Measurements from ENCODE around the gene H6PD. TPM values are rescaled to one million over a fixed set of nuclear protein-coding genes. Genes with fewer than 3 reads are reported as not detected.

H6PD gene
- total and polyA plus RNA-seq, 4 donors, result 21.5 to 59.8 (median 32.9) TPM

DNA sequence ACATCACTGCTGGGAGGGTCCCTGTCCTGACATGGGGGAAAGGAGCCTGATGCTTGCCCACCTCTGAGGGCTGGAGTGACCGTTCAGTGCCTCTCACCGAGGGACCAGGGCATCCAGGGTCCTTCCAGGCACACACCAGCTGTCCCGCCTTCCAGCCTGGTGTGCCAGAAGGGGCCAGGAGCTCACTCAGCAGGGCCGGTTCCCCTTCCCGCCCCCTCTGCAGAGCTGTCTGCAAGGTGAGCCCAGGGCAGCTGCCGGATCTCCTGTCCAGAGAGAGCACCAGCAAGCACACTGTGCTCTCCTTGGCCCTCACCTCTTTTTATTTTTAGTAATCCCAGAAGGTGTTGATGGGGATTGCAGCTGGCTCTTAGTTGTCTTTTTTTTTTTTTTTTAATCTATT lies 16.9 kb downstream of the H6PD start:
- peaks cover 3 to 34% (median 17%) of the 10 kb centered on the region in 5 donors for H3K4me1 ChIP-seq (ENCODE audit: control insufficient read depth in 5 of 5, insufficient read depth in 5 of 5, low read length in 5 of 5)
- no peak overlapping the region for H3K4me3 ChIP-seq
- peaks cover 0 to 23% (median 10%) of the 10 kb centered on the region in 4 donors for H3K36me3 ChIP-seq (ENCODE audit: control insufficient read depth in 4 of 4, insufficient read depth in 4 of 4, low read length in 4 of 4)
- no peaks in the 10 kb centered on the region for H3K27me3 ChIP-seq (ENCODE audit: control insufficient read depth in 3 of 3, insufficient read depth in 3 of 3, low read length in 2 of 3)
- ATAC-seq (ENCODE audit: insufficient read depth, low FRiP score), result no peak
- peak overlapping the region; percentile 21 to 71 for H3K27ac ChIP-seq (ENCODE audit: low read depth in 1 of 2, low read length in 1 of 2)
- H3K9ac ChIP-seq (ENCODE audit: insufficient read depth in 1 of 2, low read length in 2 of 2), result no peak overlapping the region
- WGBS, 2 donors, result 70 to 83% methylated on average over 6 of the region's 6 CpGs
- TF ChIP-seq, protein P1, sequence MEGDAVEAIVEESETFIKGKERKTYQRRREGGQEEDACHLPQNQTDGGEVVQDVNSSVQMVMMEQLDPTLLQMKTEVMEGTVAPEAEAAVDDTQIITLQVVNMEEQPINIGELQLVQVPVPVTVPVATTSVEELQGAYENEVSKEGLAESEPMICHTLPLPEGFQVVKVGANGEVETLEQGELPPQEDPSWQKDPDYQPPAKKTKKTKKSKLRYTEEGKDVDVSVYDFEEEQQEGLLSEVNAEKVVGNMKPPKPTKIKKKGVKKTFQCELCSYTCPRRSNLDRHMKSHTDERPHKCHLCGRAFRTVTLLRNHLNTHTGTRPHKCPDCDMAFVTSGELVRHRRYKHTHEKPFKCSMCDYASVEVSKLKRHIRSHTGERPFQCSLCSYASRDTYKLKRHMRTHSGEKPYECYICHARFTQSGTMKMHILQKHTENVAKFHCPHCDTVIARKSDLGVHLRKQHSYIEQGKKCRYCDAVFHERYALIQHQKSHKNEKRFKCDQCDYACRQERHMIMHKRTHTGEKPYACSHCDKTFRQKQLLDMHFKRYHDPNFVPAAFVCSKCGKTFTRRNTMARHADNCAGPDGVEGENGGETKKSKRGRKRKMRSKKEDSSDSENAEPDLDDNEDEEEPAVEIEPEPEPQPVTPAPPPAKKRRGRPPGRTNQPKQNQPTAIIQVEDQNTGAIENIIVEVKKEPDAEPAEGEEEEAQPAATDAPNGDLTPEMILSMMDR (IDR thresholded peaks at IDR 0.05; ENCODE audit: control extremely low read depth, extremely low read depth), result no peak
- no peak for DNase-seq
- no peaks in the 10 kb centered on the region for H3K9me3 ChIP-seq (ENCODE audit: control insufficient read depth in 4 of 4, insufficient read depth in 3 of 4, low read length in 3 of 4)

GRCh38 chr1:9253004-9253403 lies 18.4 kb downstream of the H6PD start:
- no peak for ATAC-seq (ENCODE audit: insufficient read depth, low FRiP score)
- Histone ChIP-seq H3K27ac (ENCODE audit: low read depth in 1 of 2, low read length in 1 of 2) (peak overlapping the region in 1 of 2 donors; percentile 27), H3K4me1 (ENCODE audit: control insufficient read depth in 5 of 5, insufficient read depth in 5 of 5, low read length in 5 of 5) (peaks cover 3 to 34% (median 17%) of the 10 kb centered on the region in 5 donors), H3K9me3 (ENCODE audit: control insufficient read depth in 4 of 4, insufficient read depth in 3 of 4, low read length in 3 of 4) (no peaks in the 10 kb centered on the region), H3K27me3 (ENCODE audit: control insufficient read depth in 3 of 3, insufficient read depth in 3 of 3, low read length in 2 of 3) (no peaks in the 10 kb centered on the region), H3K4me3 (no peak overlapping the region), H3K36me3 (ENCODE audit: control insufficient read depth in 4 of 4, insufficient read depth in 4 of 4, low read length in 4 of 4) (peaks cover 0 to 9% (median 5%) of the 10 kb centered on the region in 4 donors), H3K9ac (ENCODE audit: insufficient read depth in 1 of 2, low read length in 2 of 2) (no peak overlapping the region)
- TF ChIP-seq, protein P1 (IDR thresholded peaks at IDR 0.05; ENCODE audit: control extremely low read depth, extremely low read depth), result no peak
- no peak for DNase-seq
- WGBS, 2 donors, result 86 to 89% methylated on average over 8 of the region's 8 CpGs

GRCh38 chr1:9253453-9254105 lies 19.0 kb downstream of the H6PD start:
- Histone ChIP-seq H3K9me3 (ENCODE audit: control insufficient read depth in 4 of 4, insufficient read depth in 3 of 4, low read length in 3 of 4) (no peaks in the 10 kb centered on the region), H3K9ac (ENCODE audit: insufficient read depth in 1 of 2, low read length in 2 of 2) (no peak overlapping the region), H3K4me1 (ENCODE audit: control insufficient read depth in 5 of 5, insufficient read depth in 5 of 5, low read length in 5 of 5) (peaks cover 3 to 34% (median 17%) of the 10 kb centered on the region in 5 donors), H3K4me3 (no peak overlapping the region), H3K27ac (ENCODE audit: low read depth in 1 of 2, low read length in 1 of 2) (peak overlapping the region; percentile 5 to 66), H3K27me3 (ENCODE audit: control insufficient read depth in 3 of 3, insufficient read depth in 3 of 3, low read length in 2 of 3) (no peaks in the 10 kb centered on the region), H3K36me3 (ENCODE audit: control insufficient read depth in 4 of 4, insufficient read depth in 4 of 4, low read length in 4 of 4) (peaks cover 0 to 14% (median 6%) of the 10 kb centered on the region in 4 donors)
- DNase-seq, result no peak
- TF ChIP-seq, protein P1 (IDR thresholded peaks at IDR 0.05; ENCODE audit: control extremely low read depth, extremely low read depth), result no peak
- WGBS, 2 donors, result 88 to 92% methylated on average over 10 of the region's 10 CpGs
- ATAC-seq (ENCODE audit: insufficient read depth, low FRiP score), result no peak

Data from lung (tissue), 12 donors.